Measurements from ENCODE around the gene PLA2G5.
A peak's percentile ranks its signal among the peaks of the same experiment; 100 is the strongest.
"Not testable (repeated sequence)": the region's sequence is repeated elsewhere in the genome, so short reads cannot be mapped to it uniquely, and the experiment has no call there.

The PLA2G5 gene, protein sequence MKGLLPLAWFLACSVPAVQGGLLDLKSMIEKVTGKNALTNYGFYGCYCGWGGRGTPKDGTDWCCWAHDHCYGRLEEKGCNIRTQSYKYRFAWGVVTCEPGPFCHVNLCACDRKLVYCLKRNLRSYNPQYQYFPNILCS

DNA sequence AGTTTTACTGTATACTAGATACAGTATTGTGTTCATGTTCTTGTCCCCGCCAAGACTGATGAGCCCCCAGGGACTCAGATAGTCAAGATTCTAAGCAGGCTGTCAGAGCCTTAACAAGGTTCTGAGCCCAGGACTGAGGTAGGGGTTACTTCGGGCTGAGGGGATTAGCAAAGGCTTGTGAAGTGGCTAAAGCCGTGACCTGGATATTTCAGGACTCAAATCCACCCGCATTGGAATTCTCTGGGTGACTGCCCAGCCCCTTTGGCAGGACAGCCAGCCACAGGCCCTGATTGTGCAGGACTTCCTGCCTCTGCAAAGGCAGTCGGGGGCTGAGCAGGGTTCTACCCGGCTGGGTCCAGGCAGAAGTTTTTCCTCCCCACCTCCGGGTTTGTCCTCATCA is at the start of gene PLA2G5:
Gene PLA2G5 (plus strand): TSS at position 321 of the 400 bp plus-strand sequence. CDS start 14,637 bp downstream, outside the sequence.
- no peak for DNase-seq

DNA sequence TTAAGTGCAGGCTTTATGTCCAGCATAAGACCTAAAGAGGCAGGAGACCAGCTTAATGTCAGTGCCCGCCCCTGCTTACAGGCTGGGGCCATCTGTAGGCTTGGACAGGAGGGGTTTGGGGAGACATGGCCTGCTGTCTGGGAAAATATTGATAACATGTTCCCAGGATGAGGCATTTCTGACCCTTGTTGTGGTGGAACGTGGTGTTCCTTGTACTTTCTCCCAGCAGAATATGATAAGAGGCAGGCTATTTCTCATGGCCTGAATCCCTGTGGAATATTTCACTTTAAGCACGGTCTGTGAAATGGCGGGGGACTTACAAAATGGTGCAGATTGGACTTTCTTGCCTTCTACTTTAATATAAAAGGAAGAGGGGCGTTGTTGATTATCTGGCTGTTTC is 41.9 kb upstream of the PLA2G5 start:
- no peak for DNase-seq

DNA sequence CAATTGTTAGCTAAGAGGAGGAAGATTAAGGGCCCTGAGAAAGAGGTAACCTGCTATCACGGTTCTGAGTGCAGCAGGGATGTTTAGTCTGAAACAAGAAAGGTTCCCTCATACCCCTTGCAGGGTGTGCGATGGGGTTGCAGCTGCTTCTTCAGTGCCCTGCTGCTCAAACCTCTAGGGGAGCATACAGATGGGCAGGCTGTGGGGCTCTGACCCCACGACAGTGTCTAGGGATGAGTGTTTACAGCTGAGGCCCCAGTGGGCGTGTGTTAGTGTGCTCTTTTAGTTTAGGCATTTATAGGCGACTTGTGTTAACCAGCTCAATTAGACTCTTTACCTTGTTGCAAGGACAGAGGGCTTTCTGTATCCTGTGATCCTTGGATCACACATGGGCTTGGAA is 41.3 kb upstream of the PLA2G5 start:
- no peak for DNase-seq

DNA sequence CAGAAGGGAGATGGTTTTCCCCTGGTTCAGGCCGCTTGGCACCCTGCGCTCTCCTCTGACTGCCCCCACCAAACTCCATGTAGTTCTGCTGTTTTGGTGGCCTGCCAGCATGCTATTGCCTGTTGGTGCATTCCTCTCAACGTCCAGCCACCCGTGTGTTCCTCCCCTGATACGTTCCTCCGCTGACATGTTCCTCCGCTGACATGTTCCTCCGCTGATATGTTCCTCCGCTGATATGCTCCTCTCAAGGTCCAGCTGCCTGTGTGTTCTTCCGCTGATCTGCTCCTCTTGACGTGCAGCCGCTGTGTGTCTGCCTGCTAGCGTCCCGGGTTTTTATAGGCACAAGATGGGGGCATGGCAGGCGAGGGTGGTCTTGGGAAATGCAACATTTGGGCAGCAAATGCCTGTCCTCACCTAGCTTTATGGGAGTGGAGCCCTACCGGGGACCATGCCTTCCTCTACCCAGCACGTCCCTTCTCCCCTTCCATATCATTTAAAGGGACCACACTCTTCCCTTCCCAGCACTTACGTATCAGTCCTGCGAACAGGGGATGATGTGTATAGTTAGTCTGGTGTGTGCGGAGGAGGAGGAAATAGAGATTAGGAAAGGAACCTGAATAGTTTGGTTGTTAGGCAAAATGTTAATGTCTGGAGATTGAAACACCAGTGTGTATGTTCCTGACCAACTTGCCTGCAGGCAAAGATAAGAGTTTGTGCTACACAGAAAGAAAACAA is 40.6 kb upstream of the PLA2G5 start:
- no peak for DNase-seq

DNA sequence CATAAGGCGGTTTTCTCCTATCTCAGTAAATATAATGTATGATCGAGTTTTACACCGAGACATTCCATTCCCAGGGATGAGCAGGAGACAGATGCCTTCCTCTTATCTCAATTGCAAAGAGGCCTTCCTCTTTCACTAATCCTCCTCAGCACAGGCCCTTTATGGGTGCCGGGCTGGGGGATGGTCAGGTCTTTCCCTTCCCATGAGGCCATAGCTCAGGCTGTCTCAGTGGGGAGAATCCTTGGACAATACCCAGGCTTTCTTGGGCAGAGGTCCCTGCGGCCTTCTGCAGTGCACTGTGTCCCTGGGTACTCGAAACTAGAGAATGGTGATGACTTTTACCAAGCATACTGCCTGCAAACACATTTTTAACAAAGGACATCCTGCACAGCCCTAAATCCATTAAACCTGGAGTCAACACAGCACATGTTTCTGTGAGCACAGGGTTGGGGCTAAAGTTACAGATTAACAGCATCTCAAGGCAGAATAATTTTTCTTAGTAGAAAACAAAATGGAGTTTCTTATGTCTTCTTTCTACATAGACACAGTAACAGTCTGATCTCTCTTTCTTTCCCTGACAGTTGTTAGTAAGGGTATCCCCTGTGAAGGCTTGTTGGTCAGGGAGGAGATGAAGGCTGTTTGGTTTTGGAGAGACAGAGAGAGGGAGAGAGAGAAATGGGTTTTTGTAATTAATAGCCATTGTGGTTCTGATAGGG is 39.4 kb upstream of the PLA2G5 start:
- DNase-seq, result not testable (repeated sequence)

DNA sequence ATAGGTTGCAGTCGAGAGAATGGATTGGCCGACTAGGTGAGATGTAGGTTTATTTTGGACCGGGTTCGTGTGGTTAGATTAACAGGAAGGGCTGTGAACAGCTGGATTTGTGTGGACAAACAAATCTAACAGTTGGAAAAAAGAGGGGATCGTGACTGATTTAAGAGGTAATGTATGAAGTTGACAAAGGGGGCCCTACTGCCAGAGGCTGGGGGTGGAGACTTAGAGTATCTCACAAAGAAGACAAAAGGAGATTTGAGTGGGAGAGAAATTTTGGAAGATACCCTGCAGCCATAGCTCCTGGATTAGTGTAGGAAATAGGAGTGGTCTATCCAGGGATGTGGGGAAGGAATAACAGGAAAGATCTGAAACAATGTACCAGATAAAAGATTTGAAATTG is 38.8 kb upstream of the PLA2G5 start:
- DNase-seq, result no peak

DNA sequence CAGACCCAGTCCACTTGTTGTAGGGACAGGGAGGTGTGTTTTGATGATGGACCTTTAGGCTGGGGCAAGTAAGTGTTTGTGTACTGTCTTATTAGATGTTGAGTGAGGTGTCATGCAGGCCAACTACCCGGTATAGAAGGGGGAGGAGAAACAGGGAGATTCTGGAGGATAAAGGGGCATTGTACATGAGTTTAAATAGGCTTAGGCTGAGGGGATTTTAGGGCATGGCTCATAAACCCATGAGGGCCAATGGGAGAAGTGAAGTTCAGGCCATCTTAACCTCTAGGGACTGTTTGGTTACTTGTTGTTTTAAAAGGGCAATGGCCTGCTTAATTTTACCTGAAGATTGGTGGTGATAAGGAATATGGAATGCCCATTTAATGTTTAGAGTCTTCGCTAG is 38.2 kb upstream of the PLA2G5 start:
- DNase-seq, result no peak

DNA sequence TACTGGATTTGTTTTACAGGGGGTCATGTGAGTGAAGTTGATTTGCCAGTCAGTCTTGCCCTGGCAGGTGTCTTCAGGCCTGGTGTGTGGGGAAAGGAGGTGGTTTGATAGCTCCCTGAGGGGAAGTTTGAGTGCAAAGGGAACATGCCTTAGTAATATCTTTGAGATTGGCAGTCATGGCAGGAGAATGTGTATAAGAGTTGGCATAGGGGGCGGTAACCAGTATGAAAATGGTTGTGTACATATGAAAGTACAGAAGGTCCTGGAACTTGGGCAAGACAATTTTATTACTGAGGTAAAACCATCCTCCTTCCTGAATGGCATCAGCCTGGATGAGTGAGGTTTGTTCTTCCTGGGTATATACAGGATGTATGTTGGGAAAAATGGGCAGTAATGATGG is 37.6 kb upstream of the PLA2G5 start:
- DNase-seq, result no peak

DNA sequence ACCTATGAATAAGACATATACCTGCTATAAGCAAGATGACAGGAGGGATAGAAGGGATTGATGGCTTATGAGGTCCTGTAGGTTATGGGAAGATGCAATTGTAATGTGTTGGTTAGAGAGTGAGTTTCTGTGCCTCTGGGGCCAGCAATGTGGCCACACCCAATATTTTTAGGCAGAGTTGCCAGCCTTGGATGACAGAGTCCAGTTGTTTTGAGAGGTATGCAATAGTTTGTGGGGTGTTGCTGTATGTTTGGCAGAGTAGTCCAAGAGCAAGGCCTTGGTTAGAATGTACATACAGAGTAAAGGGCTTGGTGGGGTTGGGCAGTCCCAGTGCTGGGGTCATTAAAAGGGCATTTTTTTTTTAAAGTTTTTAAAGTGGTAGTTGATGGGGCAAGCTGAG is 36.6 kb upstream of the PLA2G5 start:
- DNase-seq, result no peak

DNA sequence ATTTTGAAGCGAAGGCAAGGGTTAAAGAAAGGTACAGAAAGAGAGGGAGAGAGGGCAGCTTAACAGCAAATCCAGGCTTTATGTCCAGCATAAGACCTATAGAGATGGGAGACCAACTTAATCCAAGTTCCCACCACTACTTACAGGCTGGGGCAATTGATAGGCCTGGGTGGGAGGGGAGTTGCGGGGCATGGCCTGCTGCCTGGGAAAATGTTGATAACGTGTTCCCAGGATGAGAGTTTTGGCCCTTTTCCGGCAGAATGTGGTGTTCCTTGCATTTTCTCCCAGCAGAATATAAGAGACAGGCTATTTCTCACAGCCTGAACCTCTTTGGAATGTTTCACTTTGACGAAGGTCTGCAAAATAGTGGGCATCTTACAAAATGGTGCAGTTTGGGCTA is 34.9 kb upstream of the PLA2G5 start:
- no peak for DNase-seq

DNA sequence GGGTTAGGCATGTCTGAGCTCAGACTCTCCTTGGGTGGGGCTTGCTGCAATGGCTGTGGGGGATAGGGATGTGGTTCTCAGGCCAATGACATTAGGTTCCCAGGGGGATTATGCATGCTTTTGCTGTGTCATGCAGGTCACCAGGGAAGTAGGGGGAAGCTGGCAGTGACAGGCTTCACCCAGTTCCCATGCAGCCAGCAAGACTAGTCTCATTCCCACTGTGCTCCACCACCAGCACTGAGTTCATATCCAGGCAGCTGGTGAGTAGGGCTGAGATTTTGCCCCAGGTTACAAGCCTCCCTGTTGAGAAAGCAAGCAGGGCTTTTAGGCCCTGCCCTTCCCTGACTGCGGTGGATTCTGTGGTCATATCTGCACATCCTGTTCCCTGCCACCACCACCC is 32.1 kb upstream of the PLA2G5 start:
- DNase-seq, result no peak

DNA sequence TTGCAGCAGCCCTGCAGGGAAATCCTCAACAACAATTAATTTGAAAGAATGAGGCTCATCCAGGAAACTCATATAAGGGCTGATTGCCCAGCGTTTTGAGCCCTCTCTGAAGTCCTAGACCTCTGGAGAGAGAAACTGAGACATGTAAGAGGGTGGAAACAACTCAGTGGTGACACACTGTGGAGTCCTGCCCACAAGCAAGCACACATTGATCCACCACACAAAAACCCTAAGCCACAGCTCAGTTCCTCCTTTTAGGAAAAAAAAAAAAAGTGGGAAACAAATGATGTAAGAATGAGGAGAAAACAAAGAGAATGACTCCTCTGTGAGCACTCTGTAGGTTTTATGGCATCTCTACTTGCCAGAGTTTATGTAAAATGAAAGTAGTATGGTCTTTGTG is 22.9 kb upstream of the PLA2G5 start:
- DNase-seq, result no peak

DNA sequence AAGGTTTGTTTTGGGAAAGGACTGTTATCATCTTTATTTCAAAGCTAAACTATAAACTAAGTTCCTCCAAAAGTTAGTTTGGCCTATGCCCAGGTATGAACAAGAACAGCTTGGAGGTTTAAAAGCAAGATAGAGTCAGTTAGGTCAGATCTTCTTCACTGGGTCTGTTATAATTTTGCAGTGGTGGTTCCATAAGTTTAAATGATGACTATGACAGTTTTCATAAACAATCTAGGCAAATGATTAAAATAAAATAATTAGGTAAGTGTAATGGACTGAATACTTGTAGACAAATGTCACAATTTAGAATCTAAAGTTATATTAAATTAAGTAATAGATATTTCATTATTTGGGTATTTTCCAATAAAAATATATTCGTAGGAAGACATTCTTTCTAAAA is 21.4 kb upstream of the PLA2G5 start:
- no peak for DNase-seq

DNA sequence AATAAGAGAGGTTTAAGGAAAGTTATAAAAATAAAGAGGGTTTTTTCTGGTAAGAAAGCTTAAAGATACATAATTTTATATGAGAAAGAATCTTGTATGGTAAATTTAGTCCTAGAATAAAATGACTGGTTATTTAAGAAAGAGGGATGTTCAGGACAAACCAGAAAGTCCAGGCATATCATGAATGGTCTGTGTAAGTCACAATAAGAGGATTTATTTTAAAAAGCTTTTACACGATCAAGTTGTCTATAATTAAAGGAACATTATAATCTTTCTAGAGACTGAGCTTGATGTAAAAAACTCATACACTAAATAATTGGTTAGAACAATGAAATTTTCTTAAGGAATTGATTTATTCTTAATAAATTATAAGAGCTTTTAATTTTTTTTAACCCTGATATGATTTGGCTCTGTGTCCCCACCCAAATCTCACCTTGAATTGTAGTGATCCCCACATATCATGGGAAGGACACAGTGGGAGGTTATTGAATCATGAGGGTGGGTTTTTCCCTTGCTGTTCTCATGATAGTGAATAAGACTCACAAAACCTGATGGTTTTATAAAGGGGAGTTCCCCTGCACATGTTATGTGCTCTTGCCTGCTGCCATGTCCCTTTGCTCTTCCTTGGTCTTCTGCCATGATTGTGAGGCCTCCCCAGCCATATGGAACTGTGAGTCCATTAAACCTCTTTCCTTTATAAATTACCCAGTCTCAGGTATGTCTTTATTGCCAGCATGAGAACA is 20.8 kb upstream of the PLA2G5 start:
- DNase-seq, result not testable (repeated sequence)

DNA sequence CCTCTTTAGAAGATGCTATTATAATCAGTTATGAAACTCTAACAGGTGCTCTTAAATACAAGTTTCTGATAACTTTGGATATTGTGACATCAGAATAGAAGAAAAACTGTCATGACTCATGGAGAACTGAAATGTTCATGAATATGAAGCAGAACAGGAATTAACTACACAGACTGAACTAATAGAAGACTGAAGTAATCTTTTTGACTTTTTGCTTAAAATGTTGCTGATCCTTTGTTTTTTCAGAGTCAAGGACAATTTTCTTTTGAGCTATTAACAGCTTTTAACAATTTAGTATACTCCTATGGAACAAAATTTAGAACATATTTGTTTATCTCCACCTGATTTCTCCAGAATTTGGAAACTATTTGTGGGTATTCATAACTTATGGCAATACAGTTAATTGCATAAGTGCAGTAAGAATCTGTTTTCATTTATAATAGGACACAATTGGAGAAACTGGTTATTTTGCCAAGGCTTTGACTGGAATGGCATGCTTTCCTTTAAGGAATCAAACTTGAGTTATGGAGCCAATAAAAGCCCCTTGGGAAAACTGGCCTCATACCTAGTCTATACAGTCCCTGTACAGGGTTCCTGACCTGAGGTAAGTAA is 18.7 kb upstream of the PLA2G5 start:
- DNase-seq, result no peak

DNA sequence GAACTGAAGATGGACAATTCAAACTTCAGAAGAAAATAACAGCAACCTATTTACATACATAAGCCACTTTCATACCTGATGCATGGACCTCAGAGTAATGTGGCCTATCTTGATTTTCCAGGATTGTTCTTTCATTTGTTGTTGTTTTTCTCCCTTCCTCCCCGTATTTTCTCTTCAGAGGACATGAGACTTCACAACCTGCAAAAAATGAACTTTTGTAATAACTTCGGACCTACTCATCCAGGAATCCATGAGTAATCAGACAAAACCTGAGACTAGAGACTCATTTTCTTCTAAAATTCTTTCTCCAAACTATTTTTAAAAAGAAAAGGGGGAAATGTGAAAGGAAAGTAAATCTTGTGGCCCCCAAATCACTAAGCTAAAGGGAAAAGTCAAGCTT is 17.6 kb upstream of the PLA2G5 start:
- no peak for DNase-seq

DNA sequence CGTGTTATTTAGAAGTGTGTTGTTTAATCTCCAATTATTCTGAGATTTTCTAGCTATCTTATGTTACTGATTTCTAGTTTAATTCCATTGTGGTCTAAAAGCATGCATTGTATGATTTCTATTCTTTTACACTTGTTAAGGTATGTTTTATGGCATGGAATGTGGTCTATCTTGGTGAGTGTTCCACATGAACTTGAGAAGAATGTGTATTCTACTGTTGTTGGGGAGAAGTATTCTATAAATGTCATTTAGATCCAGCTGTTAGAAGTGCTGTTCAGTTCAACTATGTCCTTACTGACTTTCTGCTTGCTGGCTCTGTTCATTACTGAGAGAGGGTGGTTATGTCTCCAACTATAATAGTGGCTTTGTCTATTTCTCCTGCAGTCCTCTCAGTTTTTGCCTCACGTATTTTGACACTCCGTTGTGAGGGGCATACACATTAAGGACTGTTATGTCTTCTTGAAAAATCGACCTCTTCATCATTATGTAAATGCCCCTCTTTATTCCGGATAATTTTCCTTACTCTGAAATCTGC is 12.0 kb upstream of the PLA2G5 start:
- DNase-seq, result no peak

DNA sequence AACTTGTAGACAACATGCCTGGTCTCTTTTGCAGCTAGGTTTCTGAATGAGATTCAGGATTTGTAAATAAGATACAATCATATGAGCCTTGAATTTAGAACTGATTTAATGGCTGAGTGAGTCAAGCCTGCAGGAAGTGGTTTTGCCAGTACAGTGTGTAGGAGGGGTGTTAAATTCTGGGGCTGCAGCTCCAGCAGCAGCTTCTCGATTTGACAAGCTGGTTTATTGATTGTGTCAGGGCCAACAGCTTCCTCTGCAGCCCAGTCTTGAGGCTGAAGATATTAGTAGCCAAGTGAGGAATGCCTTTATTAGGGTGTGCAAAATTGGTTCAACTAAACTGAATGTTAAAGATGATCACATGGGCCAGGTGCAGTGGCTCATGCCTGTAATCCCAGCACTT is 11.5 kb upstream of the PLA2G5 start:
- DNase-seq, result peak; percentile 20

DNA sequence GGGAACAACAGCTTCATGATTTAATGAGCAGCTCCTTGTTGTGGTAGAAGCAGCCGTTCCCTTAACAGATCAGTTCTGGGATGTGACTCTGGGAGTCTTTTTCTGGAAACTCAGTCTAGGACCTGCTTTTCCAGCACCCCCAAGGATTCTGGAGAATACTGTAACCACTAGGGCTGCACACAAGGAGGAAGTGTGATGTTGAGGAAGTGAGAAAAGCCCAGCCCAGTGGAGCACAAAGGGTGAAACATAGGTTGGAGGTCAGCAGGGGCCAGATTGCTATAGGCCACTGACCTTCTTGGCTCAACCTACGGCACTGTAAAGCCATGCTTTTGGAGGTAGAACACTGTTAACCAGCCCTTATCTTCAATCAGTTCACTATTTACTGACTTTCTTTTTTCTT is 10.1 kb upstream of the PLA2G5 start:
- no peak for DNase-seq

DNA sequence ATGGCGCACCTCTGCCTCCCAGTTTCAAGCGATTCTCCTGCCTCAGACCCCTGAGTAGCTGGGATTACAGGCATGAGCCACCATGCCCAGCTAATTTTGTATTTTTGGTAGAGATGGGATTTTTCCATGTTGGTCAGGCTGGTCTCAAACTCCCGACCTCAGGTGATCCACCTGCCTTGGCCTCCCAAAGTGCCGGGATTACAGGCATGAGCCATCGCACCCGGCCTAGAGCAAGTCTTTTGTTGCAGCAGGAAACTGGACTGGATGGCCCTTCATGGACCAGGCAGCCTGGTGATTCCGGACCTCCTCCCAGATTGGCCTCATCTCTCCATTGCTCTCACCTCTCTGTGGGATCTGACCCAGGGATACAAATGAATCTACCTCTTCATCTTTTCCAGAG is 9.2 kb upstream of the PLA2G5 start:
- not testable (repeated sequence) for DNase-seq

DNA sequence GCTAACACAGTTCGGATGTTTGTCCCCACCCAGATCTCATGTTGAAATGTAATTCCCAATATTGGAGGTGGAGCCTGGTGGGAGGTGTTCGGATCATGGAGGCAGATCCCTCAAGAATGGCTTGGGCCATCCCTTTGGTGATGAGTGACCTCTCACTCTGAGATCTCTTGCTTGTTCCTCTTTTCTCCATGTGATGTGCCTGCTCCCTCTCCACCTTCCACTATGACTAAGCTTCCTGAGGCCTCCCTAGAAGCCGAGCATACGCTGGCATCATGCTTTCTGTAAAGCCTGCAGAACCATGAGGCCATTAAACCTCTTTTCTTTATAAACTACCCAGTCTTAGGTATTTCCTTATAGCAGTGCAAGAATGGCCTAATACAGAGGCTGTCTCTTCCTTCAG is 8.1 kb upstream of the PLA2G5 start:
- DNase-seq, result no peak

DNA sequence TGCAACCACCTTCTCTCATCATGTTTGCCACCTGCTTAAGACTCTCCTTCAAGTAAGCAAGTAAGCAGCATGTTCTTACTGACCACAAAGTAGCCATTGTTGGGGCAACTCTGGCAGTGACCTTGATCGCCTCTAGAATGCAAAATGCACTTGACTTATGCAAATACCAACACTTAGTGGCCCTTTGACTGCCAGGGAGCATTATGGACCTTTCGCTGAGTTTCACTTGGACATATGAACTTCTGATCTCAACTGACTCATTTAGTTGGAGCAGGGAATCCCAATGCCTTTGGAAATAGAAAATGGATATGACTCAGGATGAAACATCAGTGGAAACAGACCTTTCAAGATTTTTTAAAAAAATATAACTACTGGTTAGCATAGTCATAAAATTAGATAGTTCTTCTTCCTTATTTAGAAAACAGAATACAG is 6.1 kb upstream of the PLA2G5 start:
- no peak for DNase-seq

DNA sequence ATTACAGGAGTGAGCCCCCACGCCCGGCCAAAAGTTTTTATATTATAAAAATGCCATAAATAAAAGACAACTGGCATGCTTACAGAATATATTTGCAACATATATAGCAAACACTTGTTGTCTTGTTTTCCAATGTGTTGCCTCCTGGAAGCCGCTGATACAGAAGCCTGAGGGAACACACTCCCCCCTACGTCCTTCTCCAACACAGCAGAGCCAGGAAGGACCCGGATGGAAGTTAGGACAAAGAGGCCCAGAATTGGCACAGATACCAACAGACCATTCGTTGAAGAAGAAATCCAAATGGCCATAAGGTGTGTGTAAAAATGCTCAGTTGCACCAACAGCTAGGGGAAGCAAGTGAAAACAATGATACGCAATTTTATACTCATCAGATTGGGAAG is 1.3 kb upstream of the PLA2G5 start:
- no peak for DNase-seq

Data from activated CD8-positive, alpha-beta memory T cell treated with anti-CD3 and anti-CD28 coated beads, Interleukin-2, amount 50 U/mL, for 4 hours (primary cell).